ENCODE results near the gene DIPK1B.

DIPK1B gene

DNA sequence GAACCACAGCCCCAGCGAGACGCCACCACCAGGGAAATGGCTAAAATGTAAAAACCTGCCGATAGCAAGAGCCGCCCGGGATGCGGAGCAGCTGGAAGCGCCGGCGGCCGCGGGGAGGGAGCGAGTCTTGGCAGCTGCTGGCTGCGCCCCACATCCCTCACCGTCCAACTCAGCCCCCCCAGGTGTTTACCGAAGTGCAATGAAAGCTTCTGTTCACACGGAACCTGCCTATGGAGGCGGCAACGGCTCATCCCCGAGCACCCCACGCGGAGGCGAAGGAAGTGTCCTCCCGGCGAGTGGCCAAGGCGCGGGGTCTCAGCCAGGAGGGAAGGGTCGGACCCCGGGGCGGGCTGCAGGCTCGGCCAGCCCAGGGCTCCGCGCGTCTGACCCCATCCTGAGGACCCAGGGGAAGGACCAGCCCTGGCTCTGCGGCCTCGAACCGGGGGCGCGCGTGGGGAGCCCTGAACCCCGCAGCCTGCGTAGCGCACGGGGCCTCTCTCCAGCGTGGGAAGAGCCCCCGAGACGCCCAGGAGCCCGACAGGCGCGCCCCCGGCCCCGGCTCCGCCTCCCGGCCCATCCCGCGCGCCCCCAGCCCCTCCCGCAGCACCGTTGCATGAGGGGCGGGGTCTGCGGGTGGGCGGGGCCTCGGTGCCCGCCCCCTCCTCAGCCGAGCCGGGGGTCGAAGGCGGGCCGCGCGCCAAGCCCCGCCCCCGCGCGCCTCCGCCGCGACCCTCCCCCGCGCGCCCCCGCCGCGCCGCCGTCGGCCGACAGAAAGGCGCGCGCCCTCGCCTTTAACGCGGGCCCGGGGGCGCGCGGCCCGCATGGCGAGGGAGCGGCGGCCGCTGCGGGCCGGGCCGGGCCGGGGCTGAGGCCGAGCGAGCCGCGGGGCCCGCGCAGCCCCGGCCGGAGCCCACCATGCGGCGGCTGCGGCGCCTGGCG is at the start of gene DIPK1B:
TSS of gene DIPK1B (plus strand) at position 822 of the 939 bp plus-strand sequence. CDS start at position 916, 94 bp downstream.
- H3K9me3 ChIP-seq = no peaks in the 10 kb centered on the region
- in situ Hi-C loops (cut with MboI; ENCODE audit: low sequenced_read_pairs) = no loop called here
- no peaks in the 10 kb centered on the region for H3K27me3 ChIP-seq (ENCODE audit: low read depth)
- DNase-seq (ENCODE audit: low spot score in 2 of 2) = peak; percentile 47 to 76
- peaks cover 7% of the 10 kb centered on the region for H3K4me1 ChIP-seq
- peaks cover 10% of the 10 kb centered on the region; the same call in 1 of the 2 replicates for H3K36me3 ChIP-seq (replicated peaks)
- H3K4me3 ChIP-seq = peak within 1 kb of the TSS; percentile 58

DNA sequence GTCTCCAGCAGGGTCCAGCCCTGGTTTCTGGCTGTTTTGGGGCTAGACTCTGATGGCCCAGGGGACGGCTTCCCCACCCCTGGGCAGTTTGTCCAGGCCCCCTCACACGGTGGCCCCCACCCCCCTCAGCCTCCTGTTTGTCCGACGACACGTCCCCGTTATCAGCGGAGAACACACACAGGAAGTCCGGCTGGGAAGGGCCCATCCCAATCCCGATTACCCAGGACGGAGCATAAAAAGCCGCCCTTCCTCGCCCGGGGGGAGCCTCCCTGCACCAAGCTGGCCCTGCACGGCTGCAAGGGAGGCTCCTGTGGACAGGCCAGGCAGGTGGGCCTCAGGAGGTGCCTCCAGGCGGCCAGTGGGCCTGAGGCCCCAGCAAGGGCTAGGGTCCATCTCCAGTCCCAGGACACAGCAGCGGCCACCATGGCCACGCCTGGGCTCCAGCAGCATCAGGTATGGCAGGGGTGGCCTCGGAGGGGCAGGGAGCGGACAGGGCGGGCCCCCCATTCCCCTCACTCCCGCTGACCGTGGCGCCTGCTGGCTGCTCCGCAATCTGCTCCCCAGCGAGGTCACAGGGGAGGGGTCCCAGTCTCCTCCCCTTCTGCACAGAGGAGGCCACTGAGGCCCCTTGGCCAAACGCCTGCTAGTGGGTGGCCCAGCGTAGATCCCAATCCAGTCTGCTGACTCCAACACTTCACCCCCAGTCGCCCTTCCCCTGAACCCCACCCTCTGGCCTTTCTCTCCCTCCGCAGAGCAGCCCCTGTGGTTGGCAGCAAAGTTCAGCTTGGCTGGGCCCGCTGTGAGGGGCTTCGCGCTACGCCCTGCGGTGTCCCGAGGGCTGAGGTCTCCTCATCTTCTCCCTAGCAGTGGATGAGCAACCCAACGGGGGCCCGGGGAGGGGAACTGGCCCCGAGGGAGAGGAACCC is 49.5 kb upstream of the DIPK1B start, which contains the start of gene EGFL7:
TSS of gene EGFL7 (plus strand) at position 261 of the 926 bp plus-strand sequence. CDS start 5,367 bp downstream, outside the sequence.
- in situ Hi-C loops (cut with MboI; ENCODE audit: low sequenced_read_pairs) = no loop called here
- Histone ChIP-seq H3K9me3 (no peaks in the 10 kb centered on the region), H3K27me3 (ENCODE audit: low read depth) (peaks cover 30% of the 10 kb centered on the region), H3K36me3 (replicated peaks) (no peaks in the 10 kb centered on the region), H3K4me1 (no peaks in the 10 kb centered on the region), H3K4me3 (no peak within 1 kb of the TSS)
- no peak for DNase-seq (ENCODE audit: low spot score in 2 of 2)

- no peaks in the 10 kb centered on the region for H3K36me3 ChIP-seq (replicated peaks)
- no peak for DNase-seq (ENCODE audit: low spot score in 2 of 2)
- in situ Hi-C loops (cut with MboI; ENCODE audit: low sequenced_read_pairs) = no loop called here
- H3K4me3 ChIP-seq = no peak overlapping the region
- H3K4me1 ChIP-seq = no peaks in the 10 kb centered on the region
- H3K27me3 ChIP-seq (ENCODE audit: low read depth) = peaks cover 17% of the 10 kb centered on the region
- H3K9me3 ChIP-seq = no peaks in the 10 kb centered on the region
Measured at GRCh38 chr9:136664000-136664915, 48.1 kb upstream of the DIPK1B start.

DNA sequence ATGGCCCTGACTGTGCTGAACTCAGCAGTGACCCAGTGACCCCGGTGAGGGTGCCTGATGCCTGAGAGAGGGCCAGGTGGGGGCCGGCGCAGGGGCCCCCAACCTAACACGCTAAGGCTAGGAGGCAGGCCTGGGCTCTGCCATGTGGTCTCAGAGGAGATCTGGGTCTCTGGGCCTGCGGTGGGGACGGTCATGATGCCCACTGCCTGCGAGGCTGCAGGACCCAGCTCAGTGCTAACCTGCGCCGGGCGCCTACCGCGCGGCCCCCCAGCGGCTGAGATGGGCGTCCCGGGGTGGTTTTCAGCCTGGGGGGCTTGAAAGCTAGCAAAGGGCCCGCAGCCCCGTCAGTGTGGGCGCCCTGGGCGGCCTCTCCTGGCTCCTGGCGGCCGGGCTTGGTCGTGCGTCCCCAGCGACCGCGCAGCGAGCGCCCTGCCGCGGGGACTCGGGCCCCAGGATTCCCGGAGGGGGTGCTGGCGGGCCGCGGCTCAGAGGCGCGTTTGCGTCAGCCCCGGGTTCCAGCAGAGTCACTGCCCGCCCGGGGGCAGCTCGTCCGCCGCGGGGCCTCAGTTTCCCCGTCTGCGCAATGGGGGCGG is 47.2 kb upstream of the DIPK1B start:
- Histone ChIP-seq H3K4me3 (peak overlapping the region; percentile 28), H3K36me3 (replicated peaks) (no peaks in the 10 kb centered on the region), H3K4me1 (no peaks in the 10 kb centered on the region), H3K27me3 (ENCODE audit: low read depth) (peaks cover 7% of the 10 kb centered on the region; the same call in 1 of the 2 replicates), H3K9me3 (no peaks in the 10 kb centered on the region)
- peak in 1 of 2 experiments; percentile 66 for DNase-seq (ENCODE audit: low spot score in 2 of 2)
- in situ Hi-C loops (cut with MboI; ENCODE audit: low sequenced_read_pairs) = no loop called here

GRCh38 chr9:136665704-136666371 is 46.5 kb upstream of the DIPK1B start:
- H3K9me3 ChIP-seq = no peaks in the 10 kb centered on the region
- H3K4me3 ChIP-seq = peak overlapping the region; percentile 28
- in situ Hi-C loops (cut with MboI; ENCODE audit: low sequenced_read_pairs) = no loop called here
- 0 out of 2 replicates have a peak, but pooled peaks cover 3% of the 10 kb centered on the region for H3K27me3 ChIP-seq (ENCODE audit: low read depth)
- peak in 1 of 2 experiments; percentile 55 for DNase-seq (ENCODE audit: low spot score in 2 of 2)
- H3K4me1 ChIP-seq = no peaks in the 10 kb centered on the region
- no peaks in the 10 kb centered on the region for H3K36me3 ChIP-seq (replicated peaks)

GRCh38 chr9:136666372-136667213 is 45.8 kb upstream of the DIPK1B start:
- peak overlapping the region; percentile 20 for H3K4me3 ChIP-seq
- H3K36me3 ChIP-seq (replicated peaks) = no peaks in the 10 kb centered on the region
- no peaks in the 10 kb centered on the region for H3K4me1 ChIP-seq
- no peak for DNase-seq (ENCODE audit: low spot score in 2 of 2)
- H3K27me3 ChIP-seq (ENCODE audit: low read depth) = no peaks in the 10 kb centered on the region
- H3K9me3 ChIP-seq = no peaks in the 10 kb centered on the region
- in situ Hi-C loops (cut with MboI; ENCODE audit: low sequenced_read_pairs) = no loop called here

DNA sequence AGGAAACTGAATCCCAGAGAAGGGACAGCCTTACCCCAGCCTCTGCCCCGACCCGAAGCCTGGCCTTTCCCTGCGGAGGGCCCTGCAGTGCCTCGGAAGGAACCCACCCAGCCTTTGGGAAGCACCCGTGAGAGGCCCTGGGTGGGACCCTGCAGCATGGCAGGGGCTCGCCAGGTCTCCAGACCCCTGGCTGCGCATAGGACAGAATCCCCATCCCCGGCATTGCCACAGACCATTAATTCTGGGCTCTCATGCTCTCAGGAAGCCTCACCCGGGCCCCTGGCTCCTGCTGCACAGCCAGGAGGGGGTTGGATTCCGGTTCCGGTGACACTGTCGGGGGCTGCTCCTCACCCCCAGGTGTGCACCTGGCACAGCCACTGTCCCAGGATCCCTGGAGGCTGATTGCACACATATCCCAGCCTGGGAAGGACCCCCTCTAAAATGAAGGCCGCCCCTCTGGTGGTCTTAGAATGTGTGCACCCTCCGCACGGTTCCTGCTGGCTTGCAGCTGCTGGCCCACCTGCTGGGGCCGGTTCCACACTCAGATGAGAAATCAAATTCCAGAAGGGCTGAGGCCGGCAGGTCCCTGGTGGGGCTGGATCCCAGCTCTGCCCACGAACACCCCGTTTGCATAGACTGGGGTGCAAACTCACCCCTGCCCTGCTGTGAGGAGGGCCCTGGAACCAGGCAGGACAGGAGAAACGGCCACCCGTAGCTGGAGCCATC is 45.0 kb upstream of the DIPK1B start:
- no peaks in the 10 kb centered on the region for H3K36me3 ChIP-seq (replicated peaks)
- H3K27me3 ChIP-seq (ENCODE audit: low read depth) = no peaks in the 10 kb centered on the region
- H3K9me3 ChIP-seq = no peaks in the 10 kb centered on the region
- no peak for DNase-seq (ENCODE audit: low spot score in 2 of 2)
- H3K4me3 ChIP-seq = no peak overlapping the region
- no peaks in the 10 kb centered on the region for H3K4me1 ChIP-seq
- in situ Hi-C loops (cut with MboI; ENCODE audit: low sequenced_read_pairs) = no loop called here

- Histone ChIP-seq H3K36me3 (replicated peaks) (no peaks in the 10 kb centered on the region; the same call in 1 of the 2 replicates), H3K27me3 (ENCODE audit: low read depth) (no peaks in the 10 kb centered on the region), H3K4me1 (no peaks in the 10 kb centered on the region), H3K4me3 (no peak overlapping the region), H3K9me3 (no peaks in the 10 kb centered on the region)
- DNase-seq (ENCODE audit: low spot score in 2 of 2) = no peak
- in situ Hi-C loops (cut with MboI; ENCODE audit: low sequenced_read_pairs) = no loop called here
Measured at GRCh38 chr9:136667940-136668760, 44.2 kb upstream of the DIPK1B start.

- H3K36me3 ChIP-seq (replicated peaks) = peaks cover 1% of the 10 kb centered on the region; the same call in 1 of the 2 replicates
- in situ Hi-C loops (cut with MboI; ENCODE audit: low sequenced_read_pairs) = no loop called here
- no peaks in the 10 kb centered on the region for H3K27me3 ChIP-seq (ENCODE audit: low read depth)
- H3K4me1 ChIP-seq = no peaks in the 10 kb centered on the region
- DNase-seq (ENCODE audit: low spot score in 2 of 2) = peak in 1 of 2 experiments; percentile 44
- no peaks in the 10 kb centered on the region for H3K9me3 ChIP-seq
- no peak overlapping the region for H3K4me3 ChIP-seq
Measured at GRCh38 chr9:136668983-136669790, 43.2 kb upstream of the DIPK1B start.
